ENCODE measurements around the gene TSFM.
"Not testable (repeated sequence)": the region's sequence is repeated elsewhere in the genome, so short reads cannot be mapped to it uniquely, and the experiment has no call there.

Gene TSFM

DNA sequence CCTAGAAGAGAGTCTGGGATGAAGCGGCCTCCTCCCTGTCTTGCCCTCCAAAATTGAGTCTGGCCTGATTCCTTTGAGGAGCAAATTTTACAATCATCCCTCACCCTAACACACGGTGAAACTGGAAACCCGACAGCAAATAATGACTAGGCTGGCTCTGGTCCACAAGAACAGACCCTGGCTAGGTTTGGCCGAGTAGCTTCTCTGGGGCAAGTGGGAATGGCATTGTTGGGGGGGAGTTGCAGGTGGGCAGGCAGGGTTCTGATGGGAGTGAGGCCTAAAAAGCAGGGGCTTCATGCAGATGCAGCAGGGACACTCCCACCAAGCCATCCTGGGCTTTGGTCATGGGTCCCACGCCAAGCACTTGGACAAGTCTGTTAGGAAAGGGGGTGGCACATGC, 38.4 kb downstream of the TSFM start:
- H3K27me3 ChIP-seq (ENCODE audit: insufficient read depth, low read length); H2AFZ ChIP-seq (ENCODE audit: low read depth, low read length); H3K9me3 ChIP-seq (ENCODE audit: low read length); H3K4me3 ChIP-seq (ENCODE audit: low read length); H3K4me1 ChIP-seq (ENCODE audit: insufficient read depth, low read length): not testable (repeated sequence)
- H3K36me3 ChIP-seq (ENCODE audit: insufficient read depth, low read length), result peaks cover 65% of the 10 kb centered on the region

DNA sequence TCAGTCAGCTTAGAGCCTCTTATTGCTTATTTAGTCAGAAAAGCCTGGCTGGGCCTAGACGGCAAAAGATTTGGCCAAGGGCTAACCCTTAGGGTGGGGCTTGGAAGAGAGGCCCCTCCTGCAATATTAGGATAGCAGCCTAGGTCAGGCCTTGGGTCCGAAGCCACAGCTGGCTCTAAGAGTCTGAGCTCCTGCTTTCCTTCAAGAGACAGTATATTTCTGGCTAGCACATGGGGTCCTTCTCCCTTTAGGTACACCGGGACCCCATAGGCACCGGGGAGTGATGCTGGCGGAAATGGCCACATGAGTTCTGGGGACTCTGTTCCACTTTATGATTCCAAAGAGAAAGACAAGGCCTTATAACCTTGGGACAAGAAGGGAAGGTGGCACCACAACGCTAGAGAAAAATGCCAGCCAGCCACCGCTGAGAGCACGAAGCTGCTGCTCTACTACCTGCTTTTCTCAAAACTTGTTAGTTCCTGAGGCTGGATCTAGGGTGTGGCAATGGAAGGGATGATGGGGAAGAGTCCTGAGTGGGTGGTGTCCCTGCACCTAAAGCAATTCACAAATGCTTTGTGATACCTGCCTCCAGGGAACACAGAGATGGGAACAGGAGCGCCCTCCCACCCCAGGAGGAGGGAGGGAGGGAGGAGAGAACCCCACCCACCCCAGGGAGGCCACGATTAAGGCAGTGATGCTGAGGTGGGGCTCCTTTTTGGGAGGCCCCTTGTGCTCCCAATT, 39.1 kb downstream of the TSFM start:
- Histone ChIP-seq H3K4me1 (ENCODE audit: insufficient read depth, low read length) (no peaks in the 10 kb centered on the region), H3K36me3 (ENCODE audit: insufficient read depth, low read length) (peaks cover 71% of the 10 kb centered on the region), H3K9me3 (ENCODE audit: low read length) (no peaks in the 10 kb centered on the region)

GRCh38 chr12:57822392-57823130, 40.0 kb downstream of the TSFM start:
- H3K4me1 ChIP-seq (ENCODE audit: insufficient read depth, low read length), result no peaks in the 10 kb centered on the region
- no peaks in the 10 kb centered on the region for H3K27me3 ChIP-seq (ENCODE audit: insufficient read depth, low read length)
- H3K9me3 ChIP-seq (ENCODE audit: low read length), result no peaks in the 10 kb centered on the region
- peaks cover 80% of the 10 kb centered on the region for H3K36me3 ChIP-seq (ENCODE audit: insufficient read depth, low read length)
- no peak overlapping the region for H3K4me3 ChIP-seq (ENCODE audit: low read length)
- H2AFZ ChIP-seq (ENCODE audit: low read depth, low read length), result no peak overlapping the region

More for the DNA sequence above, 39.1 kb downstream of the TSFM start:
- Histone ChIP-seq H2AFZ (ENCODE audit: low read depth, low read length) (no peak overlapping the region), H3K27me3 (ENCODE audit: insufficient read depth, low read length) (no peaks in the 10 kb centered on the region), H3K4me3 (ENCODE audit: low read length) (no peak overlapping the region)

GRCh38 chr12:57823131-57823907, 40.7 kb downstream of the TSFM start:
- H3K9me3 ChIP-seq (ENCODE audit: low read length), result no peaks in the 10 kb centered on the region
- no peak overlapping the region for H3K4me3 ChIP-seq (ENCODE audit: low read length)
- H3K36me3 ChIP-seq (ENCODE audit: insufficient read depth, low read length), result peaks cover 83% of the 10 kb centered on the region
- H3K4me1 ChIP-seq (ENCODE audit: insufficient read depth, low read length), result no peaks in the 10 kb centered on the region
- no peaks in the 10 kb centered on the region for H3K27me3 ChIP-seq (ENCODE audit: insufficient read depth, low read length)
- H2AFZ ChIP-seq (ENCODE audit: low read depth, low read length), result no peak overlapping the region

DNA sequence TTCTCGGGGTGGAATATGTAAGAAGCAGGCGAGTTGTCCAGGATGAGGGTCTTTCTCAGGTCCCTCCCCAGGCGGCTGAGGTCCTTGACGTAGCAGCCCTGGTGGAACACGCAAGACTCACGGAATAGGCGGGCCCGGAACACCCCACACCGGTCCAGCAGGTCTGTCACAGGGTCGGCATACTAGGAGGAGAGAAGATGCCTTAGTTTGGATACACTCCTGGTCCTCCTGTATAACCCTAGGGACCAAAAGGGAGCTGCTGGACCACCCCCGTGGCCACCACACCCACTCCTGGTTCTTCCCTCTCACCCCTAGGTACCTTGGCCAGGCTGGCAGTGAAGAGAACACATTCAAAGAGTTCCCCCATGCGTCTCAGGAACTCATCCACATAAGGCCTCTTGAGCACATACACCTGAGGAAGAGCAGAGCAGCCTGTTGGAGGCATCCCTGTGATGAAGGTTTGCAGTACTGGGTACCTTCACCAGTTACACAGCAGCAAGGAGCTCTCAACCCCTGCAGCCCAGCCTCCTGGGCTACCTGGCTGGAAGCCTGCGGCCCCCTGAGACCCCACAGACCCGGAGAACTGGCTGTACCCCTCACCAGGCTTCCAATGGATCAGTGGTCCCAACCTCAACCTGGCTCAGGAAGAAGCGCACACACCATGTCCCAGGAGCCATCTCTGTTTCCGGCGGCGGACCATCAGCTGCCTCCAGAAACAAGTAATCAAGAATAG, 41.5 kb downstream of the TSFM start:
- H3K36me3 ChIP-seq (ENCODE audit: insufficient read depth, low read length), result peaks cover 91% of the 10 kb centered on the region
- no peak overlapping the region for H3K4me3 ChIP-seq (ENCODE audit: low read length)
- no peaks in the 10 kb centered on the region for H3K9me3 ChIP-seq (ENCODE audit: low read length)
- no peak overlapping the region for H2AFZ ChIP-seq (ENCODE audit: low read depth, low read length)
- no peaks in the 10 kb centered on the region for H3K27me3 ChIP-seq (ENCODE audit: insufficient read depth, low read length)
- H3K4me1 ChIP-seq (ENCODE audit: insufficient read depth, low read length), result no peaks in the 10 kb centered on the region

- H3K27me3 ChIP-seq (ENCODE audit: insufficient read depth, low read length), result no peaks in the 10 kb centered on the region
- H3K4me3 ChIP-seq (ENCODE audit: low read length), result no peak overlapping the region
- no peaks in the 10 kb centered on the region for H3K9me3 ChIP-seq (ENCODE audit: low read length)
- no peaks in the 10 kb centered on the region for H3K4me1 ChIP-seq (ENCODE audit: insufficient read depth, low read length)
- no peak overlapping the region for H2AFZ ChIP-seq (ENCODE audit: low read depth, low read length)
- peaks cover 91% of the 10 kb centered on the region for H3K36me3 ChIP-seq (ENCODE audit: insufficient read depth, low read length)
These were observed 42.9 kb downstream of the TSFM start for GRCh38 chr12:57825451-57825850.

DNA sequence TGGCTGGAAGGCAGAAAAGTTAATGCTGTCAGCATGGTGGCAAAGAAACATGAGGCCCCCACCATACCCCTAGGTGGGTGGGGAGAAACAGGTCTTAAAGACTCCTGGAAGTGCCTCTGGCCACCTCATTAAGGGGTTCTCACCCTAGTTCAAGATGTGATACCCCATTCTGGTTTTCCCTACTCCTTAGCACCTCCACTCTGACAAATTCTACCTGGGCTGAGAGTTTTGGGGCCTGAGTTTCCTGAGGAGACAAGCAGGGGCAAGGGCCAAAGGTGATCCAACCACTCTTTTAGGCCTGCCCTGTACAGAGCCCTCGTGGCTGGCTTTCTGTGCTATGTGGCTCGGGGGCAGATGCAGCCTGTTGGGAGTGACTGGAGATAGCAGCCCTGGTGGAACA, 43.8 kb downstream of the TSFM start:
- no peak overlapping the region for H3K4me3 ChIP-seq (ENCODE audit: low read length)
- H3K9me3 ChIP-seq (ENCODE audit: low read length), result no peaks in the 10 kb centered on the region
- H3K36me3 ChIP-seq (ENCODE audit: insufficient read depth, low read length), result peaks cover 84% of the 10 kb centered on the region
- H3K4me1 ChIP-seq (ENCODE audit: insufficient read depth, low read length), result no peaks in the 10 kb centered on the region
- no peaks in the 10 kb centered on the region for H3K27me3 ChIP-seq (ENCODE audit: insufficient read depth, low read length)
- no peak overlapping the region for H2AFZ ChIP-seq (ENCODE audit: low read depth, low read length)

DNA sequence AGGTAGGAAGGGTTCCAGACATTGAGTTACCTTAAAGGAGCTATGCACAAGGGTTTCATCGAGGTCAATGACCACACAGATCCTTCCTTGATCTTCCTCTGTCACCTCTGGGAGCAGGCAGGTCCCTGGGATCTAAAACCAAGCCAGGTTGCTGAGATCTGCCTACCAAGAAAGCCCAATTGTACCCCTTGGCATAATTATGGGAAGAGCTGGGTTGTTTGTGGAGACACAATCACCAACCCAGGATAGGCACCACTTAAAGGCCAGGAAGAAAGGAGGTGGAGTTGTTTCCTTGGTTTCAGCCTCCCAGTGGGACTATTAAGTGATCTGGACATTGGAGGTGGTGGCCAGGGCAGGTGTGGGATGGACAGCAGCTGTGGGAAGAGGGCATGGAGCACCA, 44.4 kb downstream of the TSFM start:
- Histone ChIP-seq H3K4me1 (ENCODE audit: insufficient read depth, low read length) (peaks cover 5% of the 10 kb centered on the region), H3K9me3 (ENCODE audit: low read length) (no peaks in the 10 kb centered on the region), H2AFZ (ENCODE audit: low read depth, low read length) (no peak overlapping the region), H3K4me3 (ENCODE audit: low read length) (no peak overlapping the region), H3K27me3 (ENCODE audit: insufficient read depth, low read length) (no peaks in the 10 kb centered on the region), H3K36me3 (ENCODE audit: insufficient read depth, low read length) (peaks cover 78% of the 10 kb centered on the region)

DNA sequence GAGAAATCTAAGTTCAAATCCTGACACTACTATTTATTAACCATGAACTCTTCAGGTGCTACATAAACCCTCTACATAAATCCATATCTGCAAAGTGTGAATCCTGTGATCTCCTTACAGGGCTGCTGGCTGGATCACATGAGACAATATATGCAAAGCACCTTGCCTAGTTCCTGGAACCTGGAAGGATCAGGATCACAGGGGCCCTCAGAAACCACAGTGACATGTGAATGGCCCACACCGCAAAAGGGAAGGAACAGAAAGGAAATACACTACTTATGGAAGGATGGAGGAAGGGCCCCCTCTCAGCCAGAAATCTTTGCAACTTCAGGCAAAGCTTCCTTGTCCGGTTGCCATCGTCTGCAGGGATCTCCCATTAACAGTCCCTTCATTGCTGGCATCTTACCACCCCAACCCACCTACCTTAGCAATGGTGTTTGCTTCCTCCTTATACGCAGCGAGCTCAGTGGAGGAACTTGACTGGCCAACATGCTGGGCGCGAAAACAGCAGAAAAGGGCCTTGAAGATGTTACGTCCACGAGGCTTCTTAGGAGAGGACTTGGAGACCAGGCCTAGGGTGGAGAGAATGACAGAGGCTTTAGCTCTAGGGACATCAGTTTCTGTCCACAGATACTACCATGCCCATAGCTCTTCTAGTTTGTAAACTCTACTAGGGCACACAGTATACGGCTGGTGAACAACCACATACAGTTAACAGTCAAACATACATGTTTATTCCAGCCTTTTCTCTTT, 46.6 kb downstream of the TSFM start:
- Histone ChIP-seq H3K36me3 (ENCODE audit: insufficient read depth, low read length) (peaks cover 58% of the 10 kb centered on the region), H3K27me3 (ENCODE audit: insufficient read depth, low read length) (no peaks in the 10 kb centered on the region), H3K4me1 (ENCODE audit: insufficient read depth, low read length) (peaks cover 28% of the 10 kb centered on the region), H2AFZ (ENCODE audit: low read depth, low read length) (no peak overlapping the region), H3K4me3 (ENCODE audit: low read length) (no peak overlapping the region), H3K9me3 (ENCODE audit: low read length) (no peaks in the 10 kb centered on the region)

DNA sequence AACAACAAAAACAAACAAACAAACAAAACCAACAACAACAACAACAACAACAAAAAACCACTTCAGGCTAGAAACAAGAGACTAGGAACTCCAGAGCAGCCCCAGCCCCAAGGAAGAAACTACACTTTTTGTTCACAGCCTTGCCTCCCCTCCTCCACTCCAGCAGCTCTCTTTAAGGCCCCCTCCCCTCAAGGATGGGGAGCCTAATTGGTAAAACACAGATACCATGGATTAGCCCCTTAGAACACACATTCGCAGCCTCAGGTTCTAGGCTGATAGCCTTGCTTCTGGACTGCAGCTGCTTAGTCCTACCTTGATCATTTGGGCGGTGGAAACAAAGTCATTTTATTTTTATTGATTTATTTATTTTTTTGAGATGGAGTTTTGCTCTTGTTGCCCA, 47.8 kb downstream of the TSFM start:
- peaks cover 35% of the 10 kb centered on the region for H3K4me1 ChIP-seq (ENCODE audit: insufficient read depth, low read length)
- H3K27me3 ChIP-seq (ENCODE audit: insufficient read depth, low read length), result no peaks in the 10 kb centered on the region
- peaks cover 47% of the 10 kb centered on the region for H3K36me3 ChIP-seq (ENCODE audit: insufficient read depth, low read length)
- H3K9me3 ChIP-seq (ENCODE audit: low read length), result no peaks in the 10 kb centered on the region
- no peak overlapping the region for H3K4me3 ChIP-seq (ENCODE audit: low read length)
- no peak overlapping the region for H2AFZ ChIP-seq (ENCODE audit: low read depth, low read length)

DNA sequence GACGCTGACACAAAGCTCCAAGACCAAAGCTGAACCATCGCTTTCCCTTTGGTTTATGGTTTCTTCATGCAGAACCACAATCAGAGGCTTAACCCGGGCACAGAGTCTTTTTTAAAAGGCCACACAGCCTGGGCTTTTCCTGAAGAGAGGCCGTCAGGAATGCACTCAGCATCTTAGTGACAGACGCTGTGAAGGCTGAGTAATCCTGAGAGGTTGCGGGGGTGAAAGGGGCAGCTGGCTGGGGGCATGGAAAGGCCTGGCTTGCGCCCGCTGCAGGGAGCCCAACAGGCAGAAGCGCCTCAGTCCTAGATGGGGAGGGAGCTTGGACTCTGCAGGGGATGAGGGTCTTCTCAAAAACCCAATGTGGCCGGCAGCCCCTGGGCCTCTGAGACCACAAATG, 50.4 kb downstream of the TSFM start:
- H3K4me3 ChIP-seq (ENCODE audit: low read length), result no peak overlapping the region

GRCh38 chr12:57833672-57834071, 51.1 kb downstream of the TSFM start:
- H3K27me3 ChIP-seq (ENCODE audit: insufficient read depth, low read length), result no peaks in the 10 kb centered on the region
- H3K4me3 ChIP-seq (ENCODE audit: low read length), result no peak overlapping the region
- no peaks in the 10 kb centered on the region for H3K9me3 ChIP-seq (ENCODE audit: low read length)
- peaks cover 66% of the 10 kb centered on the region for H3K4me1 ChIP-seq (ENCODE audit: insufficient read depth, low read length)
- no peak overlapping the region for H2AFZ ChIP-seq (ENCODE audit: low read depth, low read length)
- H3K36me3 ChIP-seq (ENCODE audit: insufficient read depth, low read length), result peaks cover 16% of the 10 kb centered on the region

More for the DNA sequence above, 50.4 kb downstream of the TSFM start:
- Histone ChIP-seq H3K4me1 (ENCODE audit: insufficient read depth, low read length) (peaks cover 59% of the 10 kb centered on the region), H2AFZ (ENCODE audit: low read depth, low read length) (no peak overlapping the region), H3K27me3 (ENCODE audit: insufficient read depth, low read length) (no peaks in the 10 kb centered on the region), H3K36me3 (ENCODE audit: insufficient read depth, low read length) (peaks cover 21% of the 10 kb centered on the region), H3K9me3 (ENCODE audit: low read length) (no peaks in the 10 kb centered on the region)
